Endodermal cell (in vitro differentiated cells): Measurements from ENCODE around the gene NPHP4. TPM values are rescaled to one million over a fixed set of nuclear protein-coding genes. Genes with fewer than 3 reads are reported as not detected.

Experiments used
- DNase-seq: peaks from one replicate; pipeline ENCODE4 v3.0.0-alpha.2; 2017
- H3K27ac ChIP-seq: 2 replicates; pipeline ENCODE4 v1.5.1; 2013; ENCODE audit warnings: mild to moderate bottlenecking, low read depth, low read length, moderate library complexity
- H3K27me3 ChIP-seq: 2 replicates; pipeline ENCODE4 v1.6.1; 2013; ENCODE audit warnings: mild to moderate bottlenecking, low read length, moderate library complexity; ENCODE audit not compliant: insufficient read depth, control insufficient read depth, poor library complexity, severe bottlenecking
- H3K36me3 ChIP-seq: 2 replicates; pipeline ENCODE4 v1.7.0; 2013; ENCODE audit warnings: mild to moderate bottlenecking, low read length, moderate library complexity; ENCODE audit not compliant: control insufficient read depth, insufficient read depth
- H3K4me1 ChIP-seq: one replicate; pipeline ENCODE4 v1.7.0; 2013; ENCODE audit warnings: low read length; ENCODE audit not compliant: control insufficient read depth, insufficient read depth
- H3K4me3 ChIP-seq: 2 replicates; pipeline ENCODE4 v1.5.1; 2013; ENCODE audit warnings: mild to moderate bottlenecking, low read length, moderate library complexity
- H3K9ac ChIP-seq: 2 replicates; pipeline ENCODE4 v1.6.1; 2013; ENCODE audit warnings: mild to moderate bottlenecking, low read length, moderate library complexity; ENCODE audit not compliant: poor library complexity, severe bottlenecking; ENCODE audit errors: extremely low read depth
- H3K9me3 ChIP-seq: 2 replicates; pipeline ENCODE4 v1.6.1; 2013; ENCODE audit warnings: mild to moderate bottlenecking, low read length, moderate library complexity; ENCODE audit not compliant: control insufficient read depth
- H3K27ac Mint-ChIP-seq: 2 replicates; pipeline ENCODE4 v1.8.0; 2020; ENCODE audit warnings: mixed read lengths
- H3K27me3 Mint-ChIP-seq: 2 replicates; pipeline ENCODE4 v1.8.0; 2021; ENCODE audit warnings: mild to moderate bottlenecking, mixed read lengths; ENCODE audit not compliant: insufficient read depth
- H3K36me3 Mint-ChIP-seq: 2 replicates; pipeline ENCODE4 v1.8.0; 2020; ENCODE audit warnings: low read depth, mixed read lengths
- H3K4me1 Mint-ChIP-seq: 2 replicates; pipeline ENCODE4 v1.8.0; 2020; ENCODE audit warnings: mixed read lengths
- H3K4me3 Mint-ChIP-seq: 2 replicates; pipeline ENCODE4 v1.8.0; 2020; ENCODE audit warnings: mild to moderate bottlenecking, moderate library complexity, mixed read lengths
- H3K9me3 Mint-ChIP-seq: 2 replicates; pipeline ENCODE4 v1.8.0; 2020; ENCODE audit warnings: mild to moderate bottlenecking, mixed read lengths
- CTCF ChIP-seq: fragments of 200-600 bp; sonication (generic); conservative IDR thresholded peaks from 2 replicates; pipeline ENCODE4 v1.5.0; 2021; ENCODE audit warnings: antibody characterized with exemption, mild to moderate bottlenecking
- WGBS, 2 experiments: methylation state at CpG; one replicate each; pipeline versions ENCODE4 v1.1.5 to v1.1.7; 2013; ENCODE audit warnings: missing lambda C conversion rate in 2 of 2, mixed read lengths in 1 of 2; ENCODE audit not compliant: insufficient coverage in 1 of 2, insufficient read length in 1 of 2; 5-methylcytosine and 5-hydroxymethylcytosine counted together
- total RNA-seq, 2 donors: library from RNA; stranded (reverse); fragmentation: NEBNext Ultra II Directional in 1 of 2; extraction: Animal tissue kit (Norgen Biotek cat#: 25700) in 1 of 2; gene quantifications; 2 replicates in 1 of 2; 3 replicates in 1 of 2; pipeline ENCODE4 v1.2.1, GENCODE V29; 2021

NPHP4 gene
- total RNA-seq, 2 donors from 2014 or later, result 19.1 to 25.4 TPM

GRCh38 chr1:5969168-5969567 lies 23.1 kb downstream of the NPHP4 start:
- H3K4me3 Mint-ChIP-seq, result no peak overlapping the region
- Histone ChIP-seq H3K9ac (no peak overlapping the region), H3K27me3 (no peaks in the 10 kb centered on the region), H3K36me3 (peaks cover 5% of the 10 kb centered on the region), H3K9me3 (no peaks in the 10 kb centered on the region), H3K4me1 (no peaks in the 10 kb centered on the region), H3K4me3 (no peak overlapping the region), H3K27ac (no peak overlapping the region)
- H3K9me3 Mint-ChIP-seq, result no peaks in the 10 kb centered on the region
- peaks cover 13% of the 10 kb centered on the region for H3K4me1 Mint-ChIP-seq
- no peak for DNase-seq
- H3K27me3 Mint-ChIP-seq, result no peaks in the 10 kb centered on the region
- TF ChIP-seq CTCF, result no peak
- H3K27ac Mint-ChIP-seq, result no peak overlapping the region
- 93 to 95% methylated on average over 9 to 10 of the region's 10 CpGs for WGBS, 2 experiments
- H3K36me3 Mint-ChIP-seq, result peaks cover 42% of the 10 kb centered on the region

- no peaks in the 10 kb centered on the region for H3K27me3 Mint-ChIP-seq
- Histone ChIP-seq H3K27me3 (no peaks in the 10 kb centered on the region), H3K9ac (no peak overlapping the region), H3K27ac (no peak overlapping the region), H3K9me3 (no peaks in the 10 kb centered on the region), H3K36me3 (peaks cover 5% of the 10 kb centered on the region), H3K4me3 (no peak overlapping the region), H3K4me1 (no peaks in the 10 kb centered on the region)
- H3K36me3 Mint-ChIP-seq, result peaks cover 37% of the 10 kb centered on the region
- WGBS, 2 experiments, result 93 to 94% methylated on average over 10 to 11 of the region's 11 CpGs
- no peak overlapping the region for H3K4me3 Mint-ChIP-seq
- peaks cover 13% of the 10 kb centered on the region for H3K4me1 Mint-ChIP-seq
- no peaks in the 10 kb centered on the region for H3K9me3 Mint-ChIP-seq
- TF ChIP-seq CTCF, result no peak
- H3K27ac Mint-ChIP-seq, result no peak overlapping the region
- DNase-seq, result no peak
These were observed 24.0 kb downstream of the NPHP4 start for GRCh38 chr1:5968161-5968736.

GRCh38 chr1:5967351-5968160 lies 24.7 kb downstream of the NPHP4 start:
- H3K4me3 Mint-ChIP-seq, result no peak overlapping the region
- Histone ChIP-seq H3K27me3 (no peaks in the 10 kb centered on the region), H3K36me3 (peaks cover 5% of the 10 kb centered on the region), H3K27ac (no peak overlapping the region), H3K9me3 (no peaks in the 10 kb centered on the region), H3K9ac (no peak overlapping the region), H3K4me1 (no peaks in the 10 kb centered on the region), H3K4me3 (no peak overlapping the region)
- 88 to 89% methylated on average over 20 to 23 of the region's 23 CpGs for WGBS, 2 experiments
- no peak overlapping the region for H3K27ac Mint-ChIP-seq
- no peak for TF ChIP-seq CTCF
- H3K9me3 Mint-ChIP-seq, result no peaks in the 10 kb centered on the region
- no peak for DNase-seq
- H3K27me3 Mint-ChIP-seq, result no peaks in the 10 kb centered on the region
- peaks cover 35% of the 10 kb centered on the region for H3K36me3 Mint-ChIP-seq
- peaks cover 13% of the 10 kb centered on the region for H3K4me1 Mint-ChIP-seq
